ENCODE results near the gene MIF4GD. TPM values are rescaled to one million over a fixed set of nuclear protein-coding genes. Genes with fewer than 3 reads are reported as not detected.

Gene MIF4GD
- total and polyA plus RNA-seq, 9 of the 15 experiments (the other 6 are each of a cell fraction or from before 2014, with no cell fraction given) = 11.8 to 63.8 (median 28.1) TPM

DNA sequence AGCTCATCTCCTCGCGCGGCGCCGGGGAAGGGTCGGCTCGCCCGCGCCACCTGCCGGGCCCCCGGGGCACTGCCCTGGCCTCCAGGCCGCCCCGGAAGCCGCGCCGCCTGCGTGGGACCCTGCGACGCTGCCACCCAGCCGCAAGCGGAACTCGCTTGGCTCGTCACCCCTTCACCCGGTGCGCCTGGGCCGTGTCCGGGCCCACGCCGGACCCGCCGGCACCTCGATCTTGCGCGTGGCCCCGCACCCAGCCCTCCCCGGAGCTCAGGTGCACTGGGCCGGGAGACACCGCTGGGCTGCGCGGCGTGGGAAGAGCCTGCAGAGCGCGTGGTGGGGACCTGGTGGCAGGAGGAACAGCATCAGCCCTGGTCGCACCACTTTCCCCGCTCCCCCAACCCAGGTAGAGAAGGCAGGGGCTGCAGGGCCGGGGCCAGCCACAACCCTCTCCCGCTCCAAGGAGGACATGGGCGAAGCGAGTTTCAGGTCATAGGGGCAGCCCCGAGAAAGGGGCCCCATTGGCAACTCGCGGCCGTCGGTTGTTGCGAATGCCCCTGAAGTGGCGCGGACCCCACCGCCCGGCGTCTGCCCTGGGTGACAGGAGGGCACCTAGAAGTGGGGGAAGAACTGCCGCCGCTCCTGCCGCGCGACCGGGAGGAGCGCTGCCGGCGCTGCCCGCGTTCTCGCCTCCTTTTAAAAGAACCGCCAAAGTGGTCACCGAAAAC, 363 bp upstream of the MIF4GD start (continued):
- TF ChIP-seq, protein P1, sequence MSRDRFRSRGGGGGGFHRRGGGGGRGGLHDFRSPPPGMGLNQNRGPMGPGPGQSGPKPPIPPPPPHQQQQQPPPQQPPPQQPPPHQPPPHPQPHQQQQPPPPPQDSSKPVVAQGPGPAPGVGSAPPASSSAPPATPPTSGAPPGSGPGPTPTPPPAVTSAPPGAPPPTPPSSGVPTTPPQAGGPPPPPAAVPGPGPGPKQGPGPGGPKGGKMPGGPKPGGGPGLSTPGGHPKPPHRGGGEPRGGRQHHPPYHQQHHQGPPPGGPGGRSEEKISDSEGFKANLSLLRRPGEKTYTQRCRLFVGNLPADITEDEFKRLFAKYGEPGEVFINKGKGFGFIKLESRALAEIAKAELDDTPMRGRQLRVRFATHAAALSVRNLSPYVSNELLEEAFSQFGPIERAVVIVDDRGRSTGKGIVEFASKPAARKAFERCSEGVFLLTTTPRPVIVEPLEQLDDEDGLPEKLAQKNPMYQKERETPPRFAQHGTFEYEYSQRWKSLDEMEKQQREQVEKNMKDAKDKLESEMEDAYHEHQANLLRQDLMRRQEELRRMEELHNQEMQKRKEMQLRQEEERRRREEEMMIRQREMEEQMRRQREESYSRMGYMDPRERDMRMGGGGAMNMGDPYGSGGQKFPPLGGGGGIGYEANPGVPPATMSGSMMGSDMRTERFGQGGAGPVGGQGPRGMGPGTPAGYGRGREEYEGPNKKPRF (IDR thresholded peaks at IDR 0.05; ENCODE audit: low read depth, low read length) = no peak
- TF ChIP-seq LEF1 (IDR thresholded peaks at IDR 0.05) (no peak), SUPT5H (IDR thresholded peaks at IDR 0.05) (peak; percentile 60), ZNF76 (CRISPR knock-in tag; IDR thresholded peaks at IDR 0.05; ENCODE audit: borderline replicate concordance) (no peak), FOXK2 (conservative IDR thresholded peaks at IDR 0.05 in 1 of 2, IDR thresholded peaks at IDR 0.05 in 1 of 2; ENCODE audit: low read depth in 2 of 2) (no peak), ZNF780A (CRISPR knock-in tag; IDR thresholded peaks at IDR 0.05) (no peak), NUFIP1 (IDR thresholded peaks at IDR 0.05; ENCODE audit: partially characterized antibody) (no peak), SRSF1 (IDR thresholded peaks at IDR 0.05; ENCODE audit: low read depth, low read length) (no peak), PYGO2 (tag; IDR thresholded peaks at IDR 0.05) (no peak), SMAD3 (CRISPR knock-in tag; conservative IDR thresholded peaks at IDR 0.05) (no peak), KDM4B (IDR thresholded peaks at IDR 0.05; ENCODE audit: borderline replicate concordance in 2 of 2, low read depth in 1 of 2) (no peak), SOX6 (IDR thresholded peaks at IDR 0.05) (no peak), HMGN3 (IDR thresholded peaks at IDR 0.05; ENCODE audit: borderline replicate concordance, extremely low read depth, insufficient read length, low read depth, low read length) (peak; percentile 67), SIN3B (IDR thresholded peaks at IDR 0.05; ENCODE audit: low read depth) (peak; percentile 88)
- TF ChIP-seq, protein P2, sequence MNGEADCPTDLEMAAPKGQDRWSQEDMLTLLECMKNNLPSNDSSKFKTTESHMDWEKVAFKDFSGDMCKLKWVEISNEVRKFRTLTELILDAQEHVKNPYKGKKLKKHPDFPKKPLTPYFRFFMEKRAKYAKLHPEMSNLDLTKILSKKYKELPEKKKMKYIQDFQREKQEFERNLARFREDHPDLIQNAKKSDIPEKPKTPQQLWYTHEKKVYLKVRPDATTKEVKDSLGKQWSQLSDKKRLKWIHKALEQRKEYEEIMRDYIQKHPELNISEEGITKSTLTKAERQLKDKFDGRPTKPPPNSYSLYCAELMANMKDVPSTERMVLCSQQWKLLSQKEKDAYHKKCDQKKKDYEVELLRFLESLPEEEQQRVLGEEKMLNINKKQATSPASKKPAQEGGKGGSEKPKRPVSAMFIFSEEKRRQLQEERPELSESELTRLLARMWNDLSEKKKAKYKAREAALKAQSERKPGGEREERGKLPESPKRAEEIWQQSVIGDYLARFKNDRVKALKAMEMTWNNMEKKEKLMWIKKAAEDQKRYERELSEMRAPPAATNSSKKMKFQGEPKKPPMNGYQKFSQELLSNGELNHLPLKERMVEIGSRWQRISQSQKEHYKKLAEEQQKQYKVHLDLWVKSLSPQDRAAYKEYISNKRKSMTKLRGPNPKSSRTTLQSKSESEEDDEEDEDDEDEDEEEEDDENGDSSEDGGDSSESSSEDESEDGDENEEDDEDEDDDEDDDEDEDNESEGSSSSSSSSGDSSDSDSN (IDR thresholded peaks at IDR 0.05; ENCODE audit: borderline replicate concordance in 1 of 2, low read depth in 2 of 2, low read length in 2 of 2) = no peak; a peak in 1 of 4 replicates
- TF ChIP-seq, protein P3, sequence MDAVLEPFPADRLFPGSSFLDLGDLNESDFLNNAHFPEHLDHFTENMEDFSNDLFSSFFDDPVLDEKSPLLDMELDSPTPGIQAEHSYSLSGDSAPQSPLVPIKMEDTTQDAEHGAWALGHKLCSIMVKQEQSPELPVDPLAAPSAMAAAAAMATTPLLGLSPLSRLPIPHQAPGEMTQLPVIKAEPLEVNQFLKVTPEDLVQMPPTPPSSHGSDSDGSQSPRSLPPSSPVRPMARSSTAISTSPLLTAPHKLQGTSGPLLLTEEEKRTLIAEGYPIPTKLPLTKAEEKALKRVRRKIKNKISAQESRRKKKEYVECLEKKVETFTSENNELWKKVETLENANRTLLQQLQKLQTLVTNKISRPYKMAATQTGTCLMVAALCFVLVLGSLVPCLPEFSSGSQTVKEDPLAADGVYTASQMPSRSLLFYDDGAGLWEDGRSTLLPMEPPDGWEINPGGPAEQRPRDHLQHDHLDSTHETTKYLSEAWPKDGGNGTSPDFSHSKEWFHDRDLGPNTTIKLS (IDR thresholded peaks at IDR 0.05; ENCODE audit: borderline replicate concordance, low read depth) = peak; percentile 61; the same call in 1 of the 2 replicates
- TF ChIP-seq, protein P4, sequence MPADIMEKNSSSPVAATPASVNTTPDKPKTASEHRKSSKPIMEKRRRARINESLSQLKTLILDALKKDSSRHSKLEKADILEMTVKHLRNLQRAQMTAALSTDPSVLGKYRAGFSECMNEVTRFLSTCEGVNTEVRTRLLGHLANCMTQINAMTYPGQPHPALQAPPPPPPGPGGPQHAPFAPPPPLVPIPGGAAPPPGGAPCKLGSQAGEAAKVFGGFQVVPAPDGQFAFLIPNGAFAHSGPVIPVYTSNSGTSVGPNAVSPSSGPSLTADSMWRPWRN (IDR thresholded peaks at IDR 0.05; ENCODE audit: low read depth) = no peak
- TF ChIP-seq, protein P5, sequence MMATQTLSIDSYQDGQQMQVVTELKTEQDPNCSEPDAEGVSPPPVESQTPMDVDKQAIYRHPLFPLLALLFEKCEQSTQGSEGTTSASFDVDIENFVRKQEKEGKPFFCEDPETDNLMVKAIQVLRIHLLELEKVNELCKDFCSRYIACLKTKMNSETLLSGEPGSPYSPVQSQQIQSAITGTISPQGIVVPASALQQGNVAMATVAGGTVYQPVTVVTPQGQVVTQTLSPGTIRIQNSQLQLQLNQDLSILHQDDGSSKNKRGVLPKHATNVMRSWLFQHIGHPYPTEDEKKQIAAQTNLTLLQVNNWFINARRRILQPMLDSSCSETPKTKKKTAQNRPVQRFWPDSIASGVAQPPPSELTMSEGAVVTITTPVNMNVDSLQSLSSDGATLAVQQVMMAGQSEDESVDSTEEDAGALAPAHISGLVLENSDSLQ (IDR thresholded peaks at IDR 0.05) = no peak
- TF ChIP-seq, protein P6, sequence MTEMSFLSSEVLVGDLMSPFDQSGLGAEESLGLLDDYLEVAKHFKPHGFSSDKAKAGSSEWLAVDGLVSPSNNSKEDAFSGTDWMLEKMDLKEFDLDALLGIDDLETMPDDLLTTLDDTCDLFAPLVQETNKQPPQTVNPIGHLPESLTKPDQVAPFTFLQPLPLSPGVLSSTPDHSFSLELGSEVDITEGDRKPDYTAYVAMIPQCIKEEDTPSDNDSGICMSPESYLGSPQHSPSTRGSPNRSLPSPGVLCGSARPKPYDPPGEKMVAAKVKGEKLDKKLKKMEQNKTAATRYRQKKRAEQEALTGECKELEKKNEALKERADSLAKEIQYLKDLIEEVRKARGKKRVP (CRISPR knock-in tag; IDR thresholded peaks at IDR 0.05) = no peak

All from K562 (cell line).